Left lobe of liver (tissue), 2 donors: ENCODE results near the gene HIGD2B. TPM values are rescaled to one million over a fixed set of nuclear protein-coding genes. Genes with fewer than 3 reads are reported as not detected.
A peak's percentile ranks its signal among the peaks of the same experiment; 100 is the strongest.
"Not testable (repeated sequence)": the region's sequence is repeated elsewhere in the genome, so short reads cannot be mapped to it uniquely, and the experiment has no call there.

ENCODE experiments used
- ATAC-seq: fragments of 200-7000 bp; cut with Tn5 transposase; one replicate; pipeline ENCODE4 v1.9.1; 2020; ENCODE audit warnings: mild to moderate bottlenecking, moderate library complexity
- DNase-seq: peaks from one replicate; pipeline ENCODE4 v3.0.0-alpha.2; 2020; ENCODE audit warnings: low spot score
- total RNA-seq: library from RNA; stranded (reverse); gene quantifications from one replicate; pipeline ENCODE4 v1.2.1, GENCODE V29; 2021
- donor health status: DM: no; HTN: no; CAD: no; lungs with moderate emphysema.
- donor health status: DM: no; HTN: yes; CAD: no.

HIGD2B gene, protein sequence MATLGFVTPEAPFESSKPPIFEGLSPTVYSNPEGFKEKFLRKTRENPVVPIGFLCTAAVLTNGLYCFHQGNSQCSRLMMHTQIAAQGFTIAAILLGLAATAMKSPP
- total RNA-seq: not detected

DNA sequence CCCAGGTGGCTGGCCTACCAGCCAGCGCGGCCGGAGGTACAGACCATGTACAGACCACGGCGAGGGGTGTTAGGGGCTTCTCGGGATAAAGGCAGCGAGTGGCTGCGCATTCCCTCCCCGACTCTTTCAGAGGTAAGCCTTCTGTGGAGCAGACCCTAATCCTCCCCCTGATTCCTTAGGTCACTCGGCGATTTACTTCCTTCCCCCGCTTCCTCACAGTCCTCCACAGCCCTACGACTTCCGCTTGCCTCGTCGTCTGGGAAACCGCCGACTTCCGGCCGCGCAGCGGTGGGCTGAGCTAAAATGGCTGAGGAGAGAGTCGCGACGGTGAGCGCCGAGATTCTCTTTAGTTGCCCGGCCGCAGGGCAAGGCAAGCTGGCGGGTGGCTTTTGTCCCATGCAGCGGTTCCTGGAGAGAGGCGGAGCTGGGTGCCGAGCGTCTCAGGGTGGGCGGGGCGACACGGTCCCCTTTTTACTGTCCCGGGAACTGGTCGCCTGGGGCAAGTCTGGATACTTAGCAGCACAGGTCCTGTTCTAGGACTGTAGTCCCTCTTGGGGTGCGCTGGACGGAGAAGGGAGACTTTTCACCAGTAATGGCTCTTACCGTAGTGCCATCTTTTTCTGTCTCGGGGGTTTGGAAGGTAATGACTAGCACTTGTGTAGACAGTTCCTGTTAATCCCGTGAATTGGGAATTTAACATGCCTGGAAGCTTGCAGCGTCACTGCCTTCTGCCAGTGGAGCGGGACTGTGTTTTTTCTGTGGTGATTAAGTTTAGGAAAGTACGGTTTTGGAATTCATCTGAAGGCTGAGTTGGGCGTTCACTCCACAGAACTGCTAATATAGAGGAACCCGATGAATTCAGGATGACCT is at the start of gene HIGD2B, which contains the start of gene BBS4:
HIGD2B (minus strand) TSS at position 258 of the 870 bp plus-strand sequence. CDS start 9,808 bp downstream, outside the sequence.
BBS4 (plus strand) TSS at position 283 of the 870 bp plus-strand sequence; CDS start at position 304, 21 bp downstream.
- DNase-seq (peak; percentile 93), ATAC-seq (peak; percentile 95)

DNA sequence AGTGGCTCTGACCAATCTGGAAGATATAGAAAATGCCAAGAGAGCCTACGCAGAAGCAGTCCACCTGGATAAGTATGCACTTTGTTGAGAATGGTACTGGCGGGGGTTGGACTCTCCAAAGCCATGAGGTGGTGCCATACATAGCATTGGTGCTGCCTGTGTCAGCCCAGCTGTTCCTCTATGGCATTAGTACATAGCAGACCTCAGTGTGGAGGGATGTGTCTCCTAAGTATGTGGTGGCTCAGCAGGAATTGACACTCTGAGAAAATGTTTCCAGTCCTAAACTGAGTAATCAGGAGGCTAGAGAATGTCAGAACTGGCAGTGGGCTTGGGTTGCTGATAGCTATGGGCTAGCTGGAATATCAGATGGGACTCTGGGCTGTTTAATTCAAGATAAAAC is 49.1 kb upstream of the HIGD2B start:
- ATAC-seq (no peak), DNase-seq (no peak)

DNA sequence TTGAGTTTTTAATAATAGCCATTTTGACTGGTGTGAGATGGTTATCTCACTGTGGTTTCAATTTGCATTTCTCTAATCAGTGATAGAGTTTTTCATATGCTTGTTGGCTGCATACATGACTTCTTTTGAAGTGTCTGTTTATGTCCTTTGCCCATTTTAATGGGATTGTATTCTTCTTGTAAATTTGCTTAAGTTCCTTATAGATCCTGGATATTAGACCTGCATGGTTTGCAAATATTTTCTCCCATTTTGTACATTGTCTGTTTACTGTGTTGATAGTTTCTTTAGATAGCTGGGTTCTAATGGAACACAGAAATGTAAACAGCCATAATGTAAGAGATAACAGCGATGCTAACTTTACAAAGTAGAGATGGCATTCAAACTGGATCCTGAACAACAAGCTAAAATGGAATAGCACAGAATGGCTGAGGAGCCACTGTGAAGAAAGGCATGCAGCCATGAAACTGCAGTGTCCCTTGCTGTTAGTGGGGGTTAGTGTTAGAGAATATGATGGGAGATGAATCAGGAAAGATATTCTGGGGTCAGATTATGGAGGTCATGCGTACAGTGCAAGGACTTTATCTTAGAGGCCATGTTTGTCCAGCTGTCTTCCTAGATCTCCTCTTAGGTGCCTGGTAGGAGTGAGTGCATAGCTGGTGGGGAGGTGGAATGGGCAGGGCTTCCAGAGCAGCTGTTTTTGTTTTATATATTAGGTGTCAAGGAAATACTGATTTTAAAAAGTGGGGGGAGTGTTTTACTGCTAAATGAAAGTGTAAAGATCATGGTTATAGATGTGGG is 48.2 kb upstream of the HIGD2B start:
- DNase-seq (no peak), ATAC-seq (no peak)

DNA sequence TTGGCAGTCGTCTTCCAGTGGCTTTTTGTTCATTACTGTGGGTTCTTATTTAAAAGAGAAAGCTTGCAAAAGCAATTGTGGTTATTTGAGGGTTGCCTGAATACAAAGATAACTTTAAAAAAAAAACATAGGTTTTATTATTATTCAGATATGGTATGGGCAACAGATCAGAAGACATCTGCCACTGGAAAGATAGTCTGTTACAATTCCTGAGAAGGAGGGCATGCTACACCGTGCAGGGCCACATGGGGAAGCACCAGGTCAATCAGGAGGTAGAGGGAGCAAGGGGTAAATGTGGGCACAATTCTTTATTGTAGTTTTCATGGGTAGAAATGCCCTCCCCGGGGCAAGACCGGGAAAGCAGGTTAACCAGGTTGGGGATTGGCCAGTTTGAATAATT is 46.5 kb upstream of the HIGD2B start:
- no peak for DNase-seq
- no peak for ATAC-seq

DNA sequence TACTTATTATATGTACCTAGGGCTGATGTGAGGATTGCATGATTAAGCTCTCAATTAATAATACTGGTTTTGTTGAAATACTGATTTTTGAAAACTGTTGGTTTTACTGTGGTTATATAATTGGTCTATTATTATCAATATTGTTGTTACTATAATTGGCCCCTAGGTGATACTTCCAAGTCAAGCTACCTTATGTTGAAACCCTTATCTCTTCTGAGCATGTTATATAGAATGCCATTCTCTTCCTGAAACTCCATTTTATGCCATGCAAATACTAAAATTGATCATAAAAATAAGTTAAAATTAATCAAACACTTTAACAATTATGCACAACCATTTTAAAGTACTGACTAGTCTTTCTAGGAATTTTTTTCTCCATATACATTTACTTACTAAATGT is 46.1 kb upstream of the HIGD2B start:
- no peak for ATAC-seq
- DNase-seq: no peak

DNA sequence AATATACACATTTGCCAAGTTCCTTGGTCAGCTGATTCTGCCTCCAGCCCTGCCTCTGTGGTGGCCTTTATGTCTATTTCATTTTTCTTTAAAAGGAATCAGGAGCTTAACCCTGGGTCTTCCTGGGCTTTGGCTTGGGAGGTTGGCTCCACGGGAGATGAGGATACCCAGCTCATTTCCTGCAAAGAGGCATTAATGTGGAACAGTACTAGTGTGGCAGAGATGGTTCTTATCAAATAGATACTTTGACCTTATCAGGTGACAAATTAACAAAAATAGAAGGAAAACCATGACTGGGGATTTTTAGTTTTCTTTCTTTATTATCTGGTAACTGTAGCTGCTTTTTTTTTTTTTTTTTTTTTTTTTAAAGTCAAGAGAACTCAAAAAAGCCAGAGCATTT is 42.8 kb upstream of the HIGD2B start:
- DNase-seq: no peak

DNA sequence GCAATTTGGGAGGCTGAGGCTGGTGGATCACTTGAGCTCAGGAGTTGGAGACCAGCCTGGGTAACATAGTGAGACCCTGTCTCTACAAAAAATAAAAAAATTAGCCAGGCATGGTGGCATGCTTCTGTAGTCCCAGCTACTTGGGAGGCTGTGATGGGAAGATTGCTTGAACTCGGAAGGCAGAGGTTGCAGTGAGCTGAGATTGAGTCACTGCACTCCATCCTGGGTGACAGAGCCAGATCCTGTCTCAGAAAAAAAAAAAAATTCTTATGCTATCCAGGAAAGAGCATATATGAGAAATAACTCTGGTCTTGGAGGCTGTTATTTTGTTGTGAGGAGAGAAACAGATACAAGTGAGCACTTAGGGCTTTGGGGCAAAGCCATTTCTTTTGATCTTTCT is 42.3 kb upstream of the HIGD2B start:
- DNase-seq, ATAC-seq: not testable (repeated sequence)

More for the DNA sequence above, 42.8 kb upstream of the HIGD2B start:
- ATAC-seq: peak; percentile 54

DNA sequence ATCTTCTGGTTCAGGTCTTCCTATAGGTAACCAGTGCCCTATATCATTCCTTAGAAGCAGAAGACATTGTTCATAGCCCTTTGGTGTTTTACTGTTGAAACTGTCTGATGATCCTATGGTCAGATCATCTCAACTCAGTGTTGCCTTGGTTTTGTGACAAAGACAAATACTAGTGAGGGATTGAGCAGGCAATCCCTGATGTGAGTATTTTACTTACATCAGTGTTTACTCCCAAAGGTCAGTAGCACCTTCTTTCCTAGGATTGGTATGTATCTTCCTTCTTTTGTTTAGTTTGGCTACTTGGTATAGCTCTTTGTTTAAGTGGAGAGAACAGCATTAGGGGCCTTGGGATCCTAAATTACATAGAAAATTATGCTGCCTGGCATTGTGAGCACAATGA is 41.2 kb upstream of the HIGD2B start:
- peak; percentile 61 for ATAC-seq
- no peak for DNase-seq

DNA sequence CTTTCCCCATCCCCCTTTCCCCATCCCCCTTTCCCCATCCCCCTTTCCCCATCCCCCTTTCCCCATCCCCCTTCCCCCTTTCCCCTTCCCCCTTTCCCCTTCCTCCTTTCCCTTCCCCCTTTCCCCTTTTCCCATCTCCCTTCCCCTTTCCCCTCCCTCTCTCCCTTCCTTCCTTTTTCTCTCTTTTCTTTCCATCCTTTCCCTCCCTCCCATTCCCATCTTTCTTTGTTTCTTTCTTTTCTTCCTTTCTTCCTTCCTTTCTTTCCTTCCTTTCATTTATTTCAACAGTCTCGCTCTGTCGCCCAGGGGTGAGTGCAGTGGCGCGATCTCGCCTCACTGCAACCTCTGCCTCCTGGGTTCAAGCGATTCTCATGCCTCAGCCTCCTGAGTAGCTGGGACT is 39.9 kb upstream of the HIGD2B start:
- ATAC-seq: not testable (repeated sequence)

DNA sequence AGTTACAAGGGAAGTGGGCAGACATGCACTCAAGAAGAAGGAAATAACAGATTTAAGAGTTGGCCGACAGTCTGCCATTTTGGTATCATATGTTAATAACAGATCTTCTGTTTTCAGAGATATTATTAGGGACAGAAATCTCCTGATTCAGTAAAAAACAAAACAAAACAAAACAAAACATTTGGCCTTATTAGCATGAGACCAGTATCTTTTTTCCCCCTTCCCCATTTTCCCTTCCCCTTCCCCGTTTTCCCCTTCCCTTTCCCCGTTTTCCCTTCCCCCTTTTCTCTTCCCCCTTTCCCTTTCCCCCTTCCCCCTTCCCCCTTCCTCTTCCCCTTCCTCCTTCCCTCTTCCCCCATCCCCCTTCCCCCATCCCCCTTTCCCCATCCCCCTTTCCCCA is 39.5 kb upstream of the HIGD2B start:
- ATAC-seq (no peak), DNase-seq (no peak)

More for the DNA sequence above, 39.9 kb upstream of the HIGD2B start:
- not testable (repeated sequence) for DNase-seq

DNA sequence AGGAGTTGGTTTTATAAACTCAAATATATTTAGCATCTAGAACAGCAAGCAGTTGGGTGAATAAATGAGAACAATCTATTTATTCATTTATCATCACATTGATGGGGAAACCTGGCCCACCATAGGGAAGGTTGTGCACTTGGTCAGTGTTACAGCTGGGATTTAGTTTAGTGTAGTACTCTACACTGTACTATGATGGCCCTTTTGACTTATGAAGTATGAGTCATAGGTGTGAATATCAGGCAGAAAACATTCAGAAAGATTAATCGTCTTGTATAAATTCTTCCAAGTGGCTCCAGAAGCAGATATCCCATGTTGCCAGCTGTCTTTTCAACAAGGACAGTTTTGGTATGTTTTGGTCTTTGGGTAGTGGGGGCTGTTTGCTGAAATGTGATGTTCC is 38.0 kb upstream of the HIGD2B start:
- DNase-seq (no peak), ATAC-seq (no peak)

DNA sequence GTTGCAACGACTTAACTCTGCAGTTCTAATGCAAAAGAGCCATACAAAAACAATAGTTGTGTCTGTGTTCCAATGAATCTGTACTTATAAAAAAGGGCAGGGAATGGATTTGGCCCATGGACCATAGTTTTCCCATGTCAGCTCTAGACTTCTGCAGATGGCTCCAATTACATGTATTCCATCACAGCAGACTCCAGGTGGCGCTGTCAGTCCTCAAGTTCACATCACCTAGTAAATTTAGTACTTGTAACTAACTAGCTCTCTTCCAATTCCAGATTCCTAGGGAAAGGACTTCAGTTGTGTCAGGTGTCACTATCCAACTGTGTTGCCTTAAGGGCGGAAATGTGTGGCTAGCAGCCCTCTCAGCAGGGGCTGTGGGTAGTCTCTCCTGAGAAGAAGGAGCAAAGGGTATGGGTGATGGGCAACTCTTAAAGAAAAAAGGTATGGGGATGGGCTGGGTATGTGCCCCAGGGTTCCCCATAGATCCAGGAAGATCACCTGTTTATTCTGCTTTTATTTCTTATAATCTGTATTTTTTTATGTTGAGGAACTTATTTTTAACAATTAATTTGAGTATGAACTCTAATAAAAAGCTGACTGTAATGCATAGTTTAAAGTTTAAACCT is 36.2 kb upstream of the HIGD2B start:
- ATAC-seq (peak; percentile 85), DNase-seq (peak; percentile 54)

DNA sequence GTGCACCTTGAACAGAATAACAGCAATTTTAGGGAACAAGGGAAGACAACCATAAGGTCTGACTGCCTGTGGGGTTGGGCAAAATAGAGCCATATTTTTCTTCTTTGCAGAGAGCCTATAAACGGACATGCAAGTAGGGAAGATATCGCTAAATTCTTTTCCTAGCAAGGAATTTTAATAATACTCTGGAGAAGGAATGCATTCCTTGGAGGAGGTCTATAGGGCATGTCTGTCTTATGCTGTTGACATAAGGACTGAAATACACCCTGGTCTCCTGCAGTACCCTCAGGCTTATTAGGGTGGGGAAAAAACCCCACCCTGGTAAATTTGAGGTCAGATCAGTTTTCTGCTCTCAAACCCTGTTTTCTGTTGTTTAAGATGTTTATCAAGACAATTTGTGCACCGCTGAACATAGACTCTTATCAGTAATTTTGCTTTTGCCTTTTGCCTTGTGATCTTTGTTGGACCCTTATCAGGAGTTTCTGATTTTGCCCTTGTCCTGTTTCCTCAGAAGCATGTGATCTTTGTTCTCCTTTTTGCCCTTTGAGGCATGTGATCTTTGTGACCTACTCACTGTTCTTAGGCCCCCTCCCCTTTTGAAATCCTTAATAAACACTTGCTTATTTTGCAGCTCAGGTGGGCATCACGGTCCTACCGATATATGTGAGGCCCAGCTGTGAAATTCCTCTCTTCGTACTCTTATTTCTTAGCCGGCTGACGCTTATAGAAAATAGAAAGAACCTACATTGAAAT is 22.7 kb upstream of the HIGD2B start:
- ATAC-seq, DNase-seq: not testable (repeated sequence)

DNA sequence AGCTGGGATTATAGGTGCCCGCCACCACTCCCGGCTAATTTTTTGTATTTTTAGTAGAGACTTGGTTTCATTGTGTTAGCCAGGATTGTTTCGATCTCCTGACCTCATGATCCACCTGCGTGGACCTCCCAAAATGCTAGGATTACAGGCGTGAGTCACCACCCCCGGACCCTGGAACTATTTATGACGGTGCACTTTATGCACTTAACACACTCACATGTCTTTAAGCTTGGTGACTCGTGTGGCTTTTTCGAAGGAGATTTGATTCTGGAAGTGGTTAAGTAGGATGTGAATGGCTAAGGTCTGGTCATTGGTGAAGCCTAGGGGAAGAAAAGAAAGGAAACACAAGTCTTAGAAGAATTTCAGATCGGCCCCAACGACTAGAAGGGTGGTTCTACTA is 20.3 kb upstream of the HIGD2B start:
- DNase-seq: no peak
- no peak for ATAC-seq

DNA sequence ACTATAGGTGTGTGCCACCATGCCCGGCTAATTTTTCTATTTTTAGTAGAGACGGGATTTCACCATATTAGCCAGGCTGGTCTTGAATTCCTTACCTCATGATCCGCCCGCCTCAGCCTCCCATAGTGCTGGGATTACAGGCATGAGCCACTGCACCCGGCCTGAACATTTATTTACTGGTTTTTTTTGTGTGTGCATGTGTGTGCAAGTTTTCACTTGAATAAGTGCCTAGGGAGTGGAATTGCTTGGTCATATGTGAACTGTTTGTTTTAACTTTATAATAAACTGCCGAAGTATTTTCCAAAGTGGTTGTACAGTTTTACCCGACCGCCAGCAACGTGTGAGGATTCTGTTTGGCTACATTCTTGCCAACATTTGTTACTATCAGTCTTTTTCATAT is 14.1 kb upstream of the HIGD2B start:
- ATAC-seq: no peak
- no peak for DNase-seq

DNA sequence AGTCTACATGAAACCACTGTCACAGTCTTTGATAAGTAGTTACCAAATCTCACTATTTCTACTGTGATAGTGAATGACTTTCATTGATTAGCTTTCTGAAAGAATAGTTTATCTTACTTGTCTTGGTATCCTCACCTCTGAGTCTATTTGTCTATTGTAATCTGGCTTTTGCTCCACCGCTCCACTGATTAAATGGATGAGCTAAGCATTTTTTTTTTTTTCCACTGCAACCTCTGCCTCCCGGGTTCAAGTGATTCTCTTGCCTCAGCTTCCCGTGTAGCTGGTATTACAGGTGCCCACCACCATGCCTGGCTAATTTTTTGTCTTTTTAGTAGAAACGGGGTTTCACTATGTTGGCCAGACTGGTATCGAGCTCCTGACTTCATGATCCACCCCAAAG is 13.0 kb upstream of the HIGD2B start:
- DNase-seq: no peak

DNA sequence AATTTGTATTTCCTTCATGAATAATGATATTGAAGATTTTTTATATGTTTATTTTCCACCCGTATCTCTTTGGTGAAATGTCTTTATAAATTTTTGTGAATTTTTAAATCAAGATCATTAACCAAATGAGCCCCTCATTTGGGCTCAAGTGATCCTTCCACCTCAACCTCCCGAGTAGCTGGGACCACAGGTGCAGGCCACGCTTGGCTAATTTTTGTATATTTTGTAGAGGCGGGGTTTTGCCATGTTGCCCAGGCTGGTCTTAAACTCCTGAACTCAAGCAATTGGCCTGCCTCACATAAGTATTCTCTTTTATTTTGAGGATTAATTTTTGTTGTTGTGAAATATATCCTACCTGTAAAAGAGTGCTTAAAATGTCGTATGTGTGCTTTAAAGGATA is 5.0 kb upstream of the HIGD2B start:
- DNase-seq (no peak), ATAC-seq (no peak)

More for the DNA sequence above, 13.0 kb upstream of the HIGD2B start:
- ATAC-seq: no peak

DNA sequence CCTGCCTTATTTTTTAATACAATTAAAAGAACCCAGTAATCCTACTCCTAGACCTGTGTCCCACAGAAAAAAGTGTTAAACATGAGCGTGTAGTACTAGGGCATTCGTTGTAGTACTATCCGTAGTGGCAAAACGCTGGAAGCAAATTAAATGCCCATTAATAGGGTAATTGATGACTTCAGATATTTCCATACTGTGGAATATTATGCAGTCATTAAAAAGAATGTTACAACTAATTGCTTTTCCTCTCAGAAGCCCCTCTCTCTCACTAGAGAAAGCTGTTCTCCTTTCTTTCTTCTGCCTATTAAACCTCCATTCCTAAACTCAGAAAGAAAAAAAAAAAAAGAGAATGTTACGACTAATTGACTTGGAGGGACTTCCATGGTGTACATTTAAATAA is 2.7 kb upstream of the HIGD2B start:
- no peak for ATAC-seq
- no peak for DNase-seq

DNA sequence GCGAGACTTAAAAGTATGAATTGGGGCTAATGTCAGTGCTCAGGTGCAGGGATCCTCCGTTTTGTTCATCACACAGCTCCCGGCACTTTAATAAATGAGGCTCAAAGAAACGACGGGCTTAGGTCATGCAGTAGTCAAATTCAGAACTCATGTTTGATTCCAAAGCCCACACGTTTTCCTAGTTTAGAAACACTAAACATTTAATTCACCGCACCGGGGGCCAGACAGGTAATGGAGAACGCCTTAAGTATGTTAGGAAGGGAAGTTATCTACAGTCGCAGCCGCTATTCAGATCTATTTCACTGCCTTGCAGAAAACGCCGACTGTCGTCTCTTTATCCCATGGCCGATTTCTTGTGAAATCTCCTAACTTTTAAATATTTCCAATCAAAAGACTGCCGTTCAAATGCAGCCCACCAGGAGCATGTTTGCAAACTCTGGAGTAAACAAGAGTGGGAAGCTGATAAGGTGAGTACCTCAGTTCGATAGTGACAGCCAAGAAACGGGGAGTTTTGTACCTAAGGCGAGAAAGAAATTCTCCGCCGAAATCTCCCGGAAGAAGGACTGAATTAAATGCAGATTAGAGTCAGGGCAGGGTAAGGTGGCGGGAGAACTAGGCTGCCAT is 569 bp downstream of the HIGD2B start:
- ATAC-seq: peak; percentile 2

DNA sequence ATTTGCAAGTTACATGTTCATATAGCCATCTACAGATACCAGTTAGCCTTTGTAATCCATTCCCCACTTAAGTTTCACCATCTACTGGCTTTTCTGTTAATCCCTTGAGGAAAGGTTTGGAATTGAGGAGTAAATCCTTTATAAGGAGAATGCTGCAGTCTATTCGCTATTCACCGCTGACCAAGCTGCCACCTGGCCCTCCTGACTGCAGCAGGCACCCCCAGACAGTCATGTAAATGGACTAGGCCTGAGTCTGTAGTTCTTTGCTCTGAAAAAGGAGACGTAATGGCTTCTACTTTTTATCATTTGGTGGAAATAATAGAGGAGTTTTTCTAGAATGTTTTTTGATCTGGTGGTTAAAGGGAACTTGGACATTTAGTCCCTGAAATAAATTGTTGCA is 3.2 kb downstream of the HIGD2B start:
- DNase-seq: no peak
- ATAC-seq: no peak

More for the DNA sequence above, 569 bp downstream of the HIGD2B start:
- no peak for DNase-seq
